Heart left ventricle (tissue), 16 donors: ENCODE results near the gene TMEM101. TPM values are rescaled to one million over a fixed set of nuclear protein-coding genes. Genes with fewer than 3 reads are reported as not detected.

Experiments used
- ATAC-seq, 4 donors: fragments of 200-7000 bp; cut with Tn5 transposase; one replicate each; pipeline ENCODE4 v1.9.1; 2020 to 2022; ENCODE audit warnings: moderate library complexity in 4 of 4, mild to moderate bottlenecking in 3 of 4, moderate number of reproducible peaks in 1 of 4
- DNase-seq, 5 donors: peaks; one replicate each; pipeline ENCODE4 v3.0.0-alpha.2; 2020
- H3K27ac ChIP-seq, 12 donors: fragments of 200-600 bp; sonication (generic) in 4 of 12; one replicate each; pipeline versions ENCODE4 v1.5.0 to v1.8.0; 2016 to 2022; ENCODE audit warnings: mild to moderate bottlenecking in 2 of 12
- H3K27me3 ChIP-seq, 9 donors: fragments of 200-600 bp; sonication (generic) in 2 of 9; one replicate each; pipeline versions ENCODE4 v1.5.1 to v1.8.0; 2016 to 2022; ENCODE audit warnings: mild to moderate bottlenecking in 3 of 9
- H3K36me3 ChIP-seq, 9 donors: fragments of 200-600 bp; sonication (generic) in 2 of 9; one replicate each; pipeline versions ENCODE4 v1.5.0 to v1.8.0; 2018 to 2022; ENCODE audit warnings: mild to moderate bottlenecking in 2 of 9
- H3K4me1 ChIP-seq, 12 donors: fragments of 200-600 bp; sonication (generic) in 4 of 12; one replicate each; pipeline versions ENCODE4 v1.5.0 to v1.8.0; 2016 to 2022; ENCODE audit warnings: mild to moderate bottlenecking in 3 of 12
- H3K4me3 ChIP-seq, 12 donors: fragments of 200-600 bp; sonication (generic) in 4 of 12; one replicate each; pipeline versions ENCODE4 v1.5.0 to v1.8.0; 2017 to 2022; ENCODE audit warnings: mild to moderate bottlenecking in 9 of 12, moderate library complexity in 4 of 12
- H3K9me3 ChIP-seq, 12 donors: fragments of 200-600 bp; sonication (generic) in 4 of 12; one replicate each; pipeline versions ENCODE4 v1.5.0 to v1.8.0; 2016 to 2022; ENCODE audit warnings: mild to moderate bottlenecking in 1 of 12
- POLR2A ChIP-seq, 2 donors: fragments of 450-650 bp; IDR thresholded peaks; one replicate each; pipeline ENCODE4 v1.6.1; 2017; ENCODE audit warnings: antibody characterized with exemption in 2 of 2, mild to moderate bottlenecking in 2 of 2, moderate library complexity in 2 of 2
- WGBS, 4 donors: extraction: QIAGEN DNeasy Blood & Tissue Kit in 2 of 4; methylation state at CpG; one replicate each; pipeline versions ENCODE4 v1.1.5 to v1.1.7; 2013 to 2018; 5-methylcytosine and 5-hydroxymethylcytosine counted together
- intact Hi-C, 10 donors: fragments of 100-400 bp; cut with DNase I; formaldehyde crosslinking; loops; one replicate each; pipeline versions ENCODE4 v1.11.1 to v1.14.2; 2022
- polyA plus RNA-seq, 2 donors: library from polyadenylated mRNA; stranded (reverse); fragments of 200-250 nt; gene quantifications; one replicate each; pipeline ENCODE4 v1.2.3, GENCODE V29; 2013
- total RNA-seq, 9 donors: library from RNA; depleted of rRNA in 2 of 9; stranded (reverse); fragments of >200 nt in 2 of 9; fragmentation: NEBNext Ultra II Directional in 3 of 9; extraction: Animal tissue kit (Norgen Biotek cat#: 25700) in 3 of 9; gene quantifications; one replicate each; pipeline versions ENCODE4 v1.1.0 to v1.2.4, GENCODE V29; 2016 to 2023
- TF ChIP-seq, protein P1 (sequence below), 12 donors: fragments of 200-600 bp; sonication (generic) in 4 of 12; IDR thresholded peaks; one replicate each; pipeline versions ENCODE4 v1.5.0 to v1.8.0; 2018 to 2022; ENCODE audit warnings: antibody characterized with exemption in 12 of 12, mild to moderate bottlenecking in 5 of 12
- donor health status: ischemic (EF 13 %, LVEDD 7.1; RV severe dilation, severe dysfunction).
- donor health status: healthy with polysubstance abuse.
- donor health status: DM: no; HTN: yes; CAD: no.
- donor health status: DM: no; HTN: no; CAD: no.
- donor health status: ischemic (EF 25% LVEDD 6.9; RV normal size, moderate dysfunction).
- donor health status: ischemic (EF 25% LVEDD 5.7; RV mildly dilated, moderate dysfunction).
- donor health status: healthy.
- donor health status: DM: yes; HTN: yes; CAD: no.
- donor health status: ischemic (EF 35%, LVEDD 5.7; RV mildly dilated, moderate dysfunction).
- donor health status: nonischemic (EF 11% LVEDD 7.7; RV severe dilation, severe dysfunction).
- donor health status: DM: yes; HTN: yes; CAD: no.
- donor health status: PGD.
- donor health status: ischemic (EF 29% LVEDD 5.4; RV normal size, mild dysfunction).
- donor health status: nonischemic (EF 23%, LVEDD 6.1; RV moderate dilation, normal function).

Gene TMEM101
- total and polyA plus RNA-seq, 11 donors: 13.4 to 31.1 (median 19.3) TPM

DNA sequence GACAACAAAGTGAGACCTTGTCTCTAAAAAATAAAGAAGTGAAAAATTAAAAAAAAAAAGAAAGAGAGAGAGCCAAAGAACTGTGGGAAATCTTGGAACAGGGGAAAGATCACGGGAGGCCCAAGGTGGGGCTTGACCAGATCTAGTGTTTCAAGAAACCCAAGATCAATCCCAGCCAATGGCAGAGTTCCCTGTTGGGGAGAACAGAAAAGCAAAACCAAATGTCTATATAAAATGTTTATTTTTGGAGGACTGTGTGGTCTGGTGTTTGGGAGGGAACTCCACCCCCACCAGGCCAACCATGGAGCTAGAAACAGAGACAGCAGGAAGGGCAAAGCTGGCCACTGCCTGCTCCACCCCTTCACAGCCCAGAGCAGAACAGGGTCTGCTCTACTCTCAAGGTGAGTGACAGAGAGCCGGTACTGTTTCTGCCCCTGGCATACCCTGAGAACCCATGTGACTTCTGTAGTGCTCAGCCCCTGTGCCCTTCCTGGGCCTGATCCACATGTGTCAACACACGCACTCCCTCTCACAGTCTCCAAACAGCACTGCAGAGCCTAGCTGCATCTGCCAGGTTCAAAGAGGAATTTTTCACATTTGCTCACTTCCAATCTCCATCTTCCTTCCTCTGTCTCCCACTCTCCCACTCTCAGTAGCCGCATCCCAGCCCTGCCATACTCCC is 3.7 kb downstream of the TMEM101 start:
- peak overlapping the region in 4 of 12 donors; percentile 38 to 49 (median 43) for H3K27ac ChIP-seq
- peak in 1 of 5 donors; percentile 67 for DNase-seq
- peak in 1 of 4 donors; percentile 6 for ATAC-seq

DNA sequence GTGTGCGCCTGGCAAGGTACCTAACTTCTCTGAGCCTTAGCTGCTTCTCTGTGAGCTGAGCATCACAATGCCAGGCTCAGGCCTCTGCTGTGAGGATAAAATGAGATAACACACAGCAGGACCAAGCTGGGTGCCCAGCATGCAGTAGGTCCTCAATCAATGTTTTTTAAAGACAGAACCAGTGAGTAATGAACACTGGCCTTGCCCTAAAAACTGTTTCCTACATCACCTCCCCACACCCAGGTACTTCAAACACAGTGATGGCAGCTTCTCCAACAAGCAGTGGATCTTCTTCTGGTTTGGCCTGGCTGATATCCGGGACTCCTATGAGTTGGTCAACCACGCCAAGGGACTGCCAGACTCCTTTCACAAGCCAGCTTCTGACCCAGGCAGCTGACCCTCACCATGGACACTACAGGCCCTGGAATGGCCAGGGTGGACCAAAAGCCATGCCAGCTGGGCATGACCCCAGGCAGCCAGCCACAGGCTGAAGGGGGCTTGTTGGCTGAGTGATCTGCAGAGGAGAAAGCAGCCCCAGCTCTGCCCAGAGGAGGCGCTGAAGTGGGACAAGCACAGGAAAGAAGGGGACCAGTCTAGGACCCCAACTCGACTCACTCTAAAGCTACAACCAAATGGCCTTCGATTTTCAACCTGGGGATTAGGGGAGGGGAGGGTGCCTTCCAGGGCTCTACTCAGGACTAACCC is 6.4 kb downstream of the TMEM101 start:
- no peak for DNase-seq
- Histone ChIP-seq H3K9me3 (no peaks in the 10 kb centered on the region), H3K4me3 (peak overlapping the region in 5 of 12 donors; percentile 66 to 72 (median 69)), H3K27ac (no peak overlapping the region), H3K27me3 (peaks cover 13 to 30% (median 22%) of the 10 kb centered on the region in 9 donors), H3K4me1 (peaks cover 8 to 67% (median 36%) of the 10 kb centered on the region in 12 donors), H3K36me3 (peaks cover 0 to 16% (median 5%) of the 10 kb centered on the region in 9 donors)
- TF ChIP-seq, protein P1, sequence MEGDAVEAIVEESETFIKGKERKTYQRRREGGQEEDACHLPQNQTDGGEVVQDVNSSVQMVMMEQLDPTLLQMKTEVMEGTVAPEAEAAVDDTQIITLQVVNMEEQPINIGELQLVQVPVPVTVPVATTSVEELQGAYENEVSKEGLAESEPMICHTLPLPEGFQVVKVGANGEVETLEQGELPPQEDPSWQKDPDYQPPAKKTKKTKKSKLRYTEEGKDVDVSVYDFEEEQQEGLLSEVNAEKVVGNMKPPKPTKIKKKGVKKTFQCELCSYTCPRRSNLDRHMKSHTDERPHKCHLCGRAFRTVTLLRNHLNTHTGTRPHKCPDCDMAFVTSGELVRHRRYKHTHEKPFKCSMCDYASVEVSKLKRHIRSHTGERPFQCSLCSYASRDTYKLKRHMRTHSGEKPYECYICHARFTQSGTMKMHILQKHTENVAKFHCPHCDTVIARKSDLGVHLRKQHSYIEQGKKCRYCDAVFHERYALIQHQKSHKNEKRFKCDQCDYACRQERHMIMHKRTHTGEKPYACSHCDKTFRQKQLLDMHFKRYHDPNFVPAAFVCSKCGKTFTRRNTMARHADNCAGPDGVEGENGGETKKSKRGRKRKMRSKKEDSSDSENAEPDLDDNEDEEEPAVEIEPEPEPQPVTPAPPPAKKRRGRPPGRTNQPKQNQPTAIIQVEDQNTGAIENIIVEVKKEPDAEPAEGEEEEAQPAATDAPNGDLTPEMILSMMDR (IDR thresholded peaks at IDR 0.05): no peak
- no peak for TF ChIP-seq POLR2A (IDR thresholded peaks at IDR 0.05)
- no peak for ATAC-seq
- whole genome bisulfite sequencing, 4 donors: 64 to 78% (median 71%) methylated on average over 5 to 6 of the region's 6 CpGs
- intact Hi-C loops: loop anchor here in 4 of 10 donors (5.0 to 10.0 kb wide), 3 partner anchors 34 to 124 kb away; no protein-coding TSS in a partner anchor

More for the DNA sequence above, 3.7 kb downstream of the TMEM101 start:
- 45 to 60% (median 55%) methylated on average over 4 of the region's 4 CpGs for WGBS, 4 donors
- Histone ChIP-seq H3K36me3 (peaks cover 0 to 16% (median 5%) of the 10 kb centered on the region in 9 donors), H3K9me3 (no peaks in the 10 kb centered on the region), H3K4me3 (no peak overlapping the region), H3K4me1 (peaks cover 2 to 66% (median 34%) of the 10 kb centered on the region in 12 donors), H3K27me3 (peaks cover 0 to 6% (median 3%) of the 10 kb centered on the region in 9 donors)
- intact Hi-C loops: loop anchor here in 3 of 10 donors (5.0 to 10.0 kb wide), 2 partner anchors 101 to 104 kb away; no protein-coding TSS in a partner anchor
- no peak for TF ChIP-seq POLR2A (IDR thresholded peaks at IDR 0.05)
- TF ChIP-seq, protein P1 (IDR thresholded peaks at IDR 0.05): no peak

DNA sequence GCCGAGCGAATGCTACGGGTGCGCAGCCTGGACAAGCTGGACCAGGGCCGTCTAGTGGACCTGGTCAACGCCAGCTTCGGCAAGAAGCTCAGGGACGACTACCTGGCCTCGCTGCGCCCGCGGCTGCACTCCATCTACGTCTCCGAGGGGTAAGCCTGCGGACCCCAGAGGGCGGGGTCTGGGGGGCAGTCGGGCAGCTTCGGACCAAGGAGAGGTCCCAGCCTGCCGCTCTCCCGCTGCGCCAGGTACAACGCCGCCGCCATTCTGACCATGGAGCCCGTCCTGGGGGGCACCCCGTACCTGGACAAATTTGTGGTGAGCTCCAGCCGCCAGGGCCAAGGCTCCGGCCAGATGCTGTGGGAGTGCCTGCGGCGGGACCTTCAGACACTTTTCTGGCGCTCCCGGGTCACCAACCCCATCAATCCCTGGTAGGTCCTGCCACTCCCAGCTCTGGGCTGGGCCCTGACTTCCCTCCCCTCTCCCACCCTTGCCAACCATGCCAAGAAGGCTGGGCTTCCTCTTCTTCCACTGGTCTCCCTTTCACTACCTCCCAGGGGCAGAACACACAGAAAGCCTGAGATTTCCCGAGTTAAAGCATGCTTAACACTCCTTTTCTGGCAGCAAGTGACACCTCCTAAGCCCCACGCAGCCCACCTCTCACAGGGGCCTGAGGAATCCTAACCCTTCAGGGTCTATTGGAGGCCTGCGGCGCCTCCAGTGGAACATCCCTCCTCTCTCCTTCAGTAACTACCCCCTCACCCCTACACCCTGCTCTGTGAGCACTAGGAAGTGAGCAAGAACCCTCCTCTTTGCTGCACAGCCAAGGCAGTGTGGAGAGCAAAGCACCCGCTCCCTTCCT is 7.2 kb downstream of the TMEM101 start:
- 6 to 13% (median 7%) methylated on average over 15 to 37 of the region's 37 CpGs for WGBS, 4 donors

More for the DNA sequence above, 7.2 kb downstream of the TMEM101 start:
- intact Hi-C loops: loop anchor here in 5 of 10 donors (2.0 to 10.0 kb wide), 4 partner anchors 35 to 161 kb away; no protein-coding TSS in a partner anchor
- Histone ChIP-seq H3K9me3 (no peaks in the 10 kb centered on the region), H3K4me3 (peak overlapping the region; percentile 44 to 79 (median 67)), H3K4me1 (peaks cover 8 to 60% (median 35%) of the 10 kb centered on the region in 12 donors), H3K36me3 (peaks cover 0 to 16% (median 5%) of the 10 kb centered on the region in 9 donors), H3K27me3 (peaks cover 13 to 30% (median 22%) of the 10 kb centered on the region in 9 donors), H3K27ac (peak overlapping the region in 7 of 12 donors; percentile 6 to 66 (median 42))
- peak in 1 of 5 donors; percentile 58 for DNase-seq
- peak; percentile 2 to 10 (median 2) for ATAC-seq
- no peak for TF ChIP-seq POLR2A (IDR thresholded peaks at IDR 0.05)
- TF ChIP-seq, protein P1 (IDR thresholded peaks at IDR 0.05): peak in 1 of 12 donors; percentile 12
